GM10847 (cell line): ENCODE measurements around the gene TTC33.

Source experiments
- POLR2A ChIP-seq: IDR thresholded peaks from 2 replicates; pipeline ENCODE4 v1.6.1; 2011; ENCODE audit not compliant: insufficient read length; ENCODE audit errors: extremely low read depth

The TTC33 gene

GRCh38 chr5:40505031-40505430 is 250.7 kb downstream of the TTC33 start:
- TF ChIP-seq POLR2A = no peak

DNA sequence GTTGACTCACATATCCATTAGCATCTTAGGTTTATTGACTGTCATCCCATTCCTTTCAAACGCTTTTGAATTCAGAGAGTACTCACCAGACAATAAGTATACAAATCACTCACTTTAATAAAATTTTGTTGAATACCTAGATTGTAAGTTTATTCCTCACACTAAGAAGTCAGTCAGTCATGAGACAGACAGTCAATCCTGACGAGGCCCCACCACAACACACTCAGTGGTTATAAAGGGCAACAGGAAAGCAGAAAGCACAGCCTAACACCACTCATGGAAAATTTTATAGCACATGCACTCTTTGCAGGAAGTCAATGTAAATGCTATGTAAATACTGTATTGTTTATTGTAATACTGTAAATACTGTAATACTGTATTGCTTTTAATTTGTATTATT is 252.3 kb downstream of the TTC33 start:
- TF ChIP-seq POLR2A = no peak

GRCh38 chr5:40502736-40503135 is 253.0 kb downstream of the TTC33 start:
- TF ChIP-seq POLR2A = no peak

GRCh38 chr5:40501711-40502444 is 253.9 kb downstream of the TTC33 start:
- TF ChIP-seq POLR2A = no peak

DNA sequence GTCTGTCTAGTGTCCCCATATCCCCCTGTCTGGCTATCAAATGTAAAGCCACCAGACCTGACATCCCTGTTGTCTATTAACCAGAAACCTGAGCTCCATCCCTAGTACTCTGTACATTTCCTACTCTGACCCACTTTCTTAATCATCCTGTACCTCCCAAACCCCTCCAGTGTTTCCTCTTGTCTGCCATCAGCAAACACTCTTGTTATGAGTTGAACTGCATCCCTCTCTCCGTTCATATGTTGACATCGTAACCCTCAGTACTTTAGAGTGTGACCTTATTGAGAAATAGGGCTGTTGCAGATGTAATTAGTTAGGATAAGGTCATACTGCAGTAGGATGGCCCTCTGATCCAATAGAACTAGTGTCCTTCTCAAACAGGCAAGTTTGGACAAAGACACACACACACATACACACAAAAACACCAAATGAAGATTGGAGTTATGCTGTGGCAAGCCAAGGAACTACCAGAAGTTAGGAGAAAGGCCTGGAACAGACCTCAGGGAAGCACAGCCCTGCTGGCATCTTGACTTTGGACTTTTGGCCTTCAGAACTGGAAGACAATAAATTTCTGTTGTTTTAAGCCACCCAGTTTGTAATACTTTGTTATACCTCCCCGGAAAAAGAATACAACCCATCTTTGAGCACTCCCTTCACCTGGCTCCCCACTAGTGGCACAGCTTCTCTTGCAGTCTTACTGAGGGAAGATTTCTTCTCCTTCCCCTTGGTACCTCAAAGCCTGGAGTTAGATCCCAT is 256.1 kb downstream of the TTC33 start:
- TF ChIP-seq POLR2A = no peak

- TF ChIP-seq POLR2A = no peak
Observed at GRCh38 chr5:40499007-40499406, 256.8 kb downstream of the TTC33 start.

- no peak for TF ChIP-seq POLR2A
Observed at GRCh38 chr5:40497573-40497972, 258.2 kb downstream of the TTC33 start.

- no peak for TF ChIP-seq POLR2A
Observed at GRCh38 chr5:40495237-40495635, 260.5 kb downstream of the TTC33 start.

- no peak for TF ChIP-seq POLR2A
Observed at GRCh38 chr5:40494631-40495236, 261.0 kb downstream of the TTC33 start.

DNA sequence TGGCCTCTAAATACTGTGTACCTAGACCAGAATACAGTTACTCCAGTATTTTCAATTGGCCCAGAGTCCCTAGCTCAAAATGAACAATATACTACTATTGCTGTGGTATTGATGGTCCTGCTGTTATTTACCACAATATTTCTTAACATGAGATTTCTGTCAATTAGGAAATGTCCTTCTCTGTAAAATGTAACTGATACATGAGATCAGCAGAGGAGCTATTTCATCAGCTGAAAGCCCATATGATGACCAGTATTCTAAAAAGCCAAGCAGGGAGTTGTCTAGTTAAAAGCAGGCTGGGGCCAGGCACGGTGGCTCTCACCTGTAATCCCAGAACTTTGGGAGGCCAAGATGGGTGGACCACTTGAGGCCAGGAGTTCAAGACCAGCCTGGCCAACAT is 263.7 kb downstream of the TTC33 start:
- TF ChIP-seq POLR2A = no peak

DNA sequence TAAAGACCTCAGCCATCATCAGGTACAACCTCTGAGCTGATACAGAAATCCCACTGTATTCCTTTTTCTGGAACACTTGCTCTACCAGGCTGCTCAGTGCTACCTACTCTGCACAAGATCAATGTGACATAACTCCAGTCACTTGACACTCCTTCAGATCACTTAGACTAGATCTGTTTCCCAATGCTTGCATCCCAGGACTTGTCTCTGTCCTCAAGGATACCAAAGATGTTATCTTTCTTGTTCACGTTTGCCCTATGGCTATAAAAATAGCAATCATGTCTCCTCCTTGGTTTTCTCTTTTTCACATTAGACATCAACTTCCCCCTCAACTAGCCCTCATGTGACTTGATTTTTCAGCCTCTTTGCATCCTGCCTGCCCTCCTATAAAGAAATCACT is 264.1 kb downstream of the TTC33 start:
- no peak for TF ChIP-seq POLR2A

GRCh38 chr5:40490464-40491111 is 265.2 kb downstream of the TTC33 start:
- TF ChIP-seq POLR2A = no peak

DNA sequence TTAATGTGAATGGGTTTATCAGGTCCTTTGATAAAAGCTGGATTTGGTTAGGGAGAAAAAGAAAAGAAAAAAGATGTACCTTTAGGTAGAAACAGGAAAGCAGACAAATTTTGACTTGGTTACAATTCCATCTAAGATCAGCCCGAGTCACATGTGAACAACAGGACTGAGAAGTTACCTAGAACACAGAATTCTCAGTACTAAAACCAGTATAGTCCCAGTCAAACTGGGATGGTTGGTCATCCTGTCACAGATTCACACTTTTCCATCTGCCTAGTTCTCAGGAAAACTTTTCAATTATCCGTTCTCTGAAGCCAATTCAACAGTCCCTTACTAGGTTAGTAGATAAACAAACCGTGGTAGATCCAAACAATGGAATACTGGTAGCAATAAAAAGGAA is 266.3 kb downstream of the TTC33 start:
- no peak for TF ChIP-seq POLR2A

DNA sequence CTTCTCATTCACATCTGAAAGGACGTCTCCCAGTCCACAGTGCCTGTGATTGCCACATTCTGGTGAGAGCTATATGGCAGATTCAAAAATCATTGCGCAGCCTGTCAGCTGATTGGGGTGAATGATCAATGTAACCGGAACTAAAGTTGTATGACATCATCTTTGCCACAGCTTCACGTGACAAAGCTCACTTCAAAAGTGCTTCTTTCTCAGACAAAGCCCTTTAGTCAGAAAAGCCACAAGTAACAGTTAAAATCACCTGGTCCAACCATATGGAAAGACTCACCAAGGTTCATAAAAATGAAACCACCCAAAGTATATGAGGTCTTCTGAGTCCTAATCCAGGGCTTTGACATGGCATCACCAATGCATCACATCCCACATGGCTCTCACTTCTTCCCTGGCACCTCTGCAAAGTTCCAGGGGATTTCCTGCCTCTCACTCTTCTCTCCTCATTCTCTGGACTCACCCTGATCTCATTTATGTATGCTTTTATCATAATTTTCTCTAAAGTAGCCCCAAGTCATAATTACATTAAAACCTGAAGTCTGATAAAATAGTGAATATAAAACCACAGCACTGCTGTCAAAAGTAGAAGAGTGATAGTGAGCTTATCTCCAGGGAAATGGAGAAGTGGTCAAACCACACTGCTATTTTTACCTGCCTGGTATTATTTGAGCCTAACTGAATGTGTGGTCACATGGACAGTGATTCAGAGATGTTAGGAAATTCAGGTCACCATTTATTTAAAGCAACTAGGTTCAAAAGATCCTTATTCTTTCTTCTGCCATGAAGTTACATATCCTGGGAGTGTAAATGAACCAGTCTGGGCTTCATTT is 269.1 kb downstream of the TTC33 start:
- no peak for TF ChIP-seq POLR2A
